Measurements from ENCODE around the gene RAB3D. TPM values are rescaled to one million over a fixed set of nuclear protein-coding genes. Genes with fewer than 3 reads are reported as not detected.
"Not testable (repeated sequence)": the region's sequence is repeated elsewhere in the genome, so short reads cannot be mapped to it uniquely, and the experiment has no call there.

The RAB3D gene
- total and polyA plus RNA-seq, 2 donors (not counting 1 experiment from before 2014, with no cell fraction given): 11.5 to 20.0 TPM

DNA sequence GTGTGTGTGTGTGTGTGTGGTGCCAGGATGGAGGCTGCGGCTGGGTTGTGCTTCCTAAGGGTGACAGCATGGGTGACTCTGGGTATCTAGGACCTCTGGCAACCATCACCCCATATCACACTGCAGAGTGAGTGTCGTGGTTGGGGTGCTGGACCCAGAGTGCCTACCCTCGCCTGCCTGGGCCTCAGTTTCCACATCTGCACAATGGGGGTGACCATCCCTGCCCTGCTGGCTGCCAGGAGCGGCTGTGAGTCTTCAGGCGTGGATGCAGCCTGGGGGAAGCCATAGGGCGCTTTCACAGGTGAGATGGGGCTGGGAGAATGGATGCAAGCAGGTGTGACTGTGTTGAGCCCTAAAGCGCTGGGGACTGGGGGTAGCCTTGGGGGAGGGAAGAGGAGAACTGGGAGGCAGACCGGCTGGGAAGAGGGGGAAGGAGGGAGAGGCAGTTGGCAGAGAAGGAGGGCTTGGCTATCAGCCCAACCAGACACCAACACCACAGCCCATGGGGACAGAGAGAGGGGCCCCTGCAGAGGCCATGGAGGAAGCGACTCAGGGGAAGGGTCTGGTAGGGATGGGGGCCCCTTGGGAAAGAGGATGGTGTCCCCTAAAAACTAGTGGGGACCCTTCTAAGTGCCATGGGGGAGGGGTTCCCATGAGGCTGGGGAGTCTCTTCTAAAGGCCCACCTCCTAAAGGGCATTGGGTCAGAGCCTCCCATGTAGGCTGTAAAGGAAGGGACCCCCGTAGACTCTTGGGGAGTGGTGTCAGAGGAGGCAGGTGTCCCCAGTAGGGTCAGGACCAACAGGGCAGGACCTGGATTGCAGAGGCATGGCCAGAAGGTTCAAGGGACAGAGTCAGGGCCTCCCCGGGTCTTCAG, 17.5 kb upstream of the RAB3D start:
- H3K9me3 ChIP-seq (ENCODE audit: control insufficient read depth, insufficient read depth, low read depth, low read length): no peaks in the 10 kb centered on the region

GRCh38 chr19:11356074-11356397, 16.6 kb upstream of the RAB3D start:
- peaks cover 2% of the 10 kb centered on the region for H3K36me3 ChIP-seq (ENCODE audit: control insufficient read depth, insufficient read depth, low read length)
- no peaks in the 10 kb centered on the region for H3K27me3 ChIP-seq (ENCODE audit: control insufficient read depth, insufficient read depth, low read length)
- peak overlapping the region; percentile 26 for H3K9ac ChIP-seq (ENCODE audit: insufficient read depth, low read length)
- peaks cover 5% of the 10 kb centered on the region for H3K79me2 ChIP-seq (ENCODE audit: control insufficient read depth, insufficient read depth, low read length)
- H3K9me3 ChIP-seq (ENCODE audit: control insufficient read depth, insufficient read depth, low read depth, low read length): no peaks in the 10 kb centered on the region
- TF ChIP-seq CTCF (conservative IDR thresholded peaks at IDR 0.05 in 1 of 2, IDR thresholded peaks at IDR 0.05 in 1 of 2; ENCODE audit: low read depth in 1 of 2, low read length in 2 of 2): no peak
- TF ChIP-seq EZH2 (IDR thresholded peaks at IDR 0.05; ENCODE audit: low read length, missing control alignments): no peak
- peak overlapping the region; percentile 54 to 86 (median 84) for H3K4me3 ChIP-seq (replicated peaks in 1 of 4; ENCODE audit: control extremely low read depth in 1 of 4, insufficient read depth in 1 of 4, low read depth in 3 of 4, low read length in 4 of 4)
- no peak overlapping the region for H3K27ac ChIP-seq (ENCODE audit: insufficient read depth, low read length)
- no peak overlapping the region for H2AFZ ChIP-seq (ENCODE audit: low read length)
- no peaks in the 10 kb centered on the region for H4K20me1 ChIP-seq (ENCODE audit: control insufficient read depth, extremely low read depth, insufficient read depth, low read length)
- no peak for DNase-seq (ENCODE audit: low read depth in 2 of 2)
- H3K4me2 ChIP-seq (ENCODE audit: extremely low read depth, insufficient read depth, low read length): peak overlapping the region; percentile 99
- H3K4me1 ChIP-seq (ENCODE audit: control insufficient read depth, extremely low read depth, insufficient read depth, low read length): no peaks in the 10 kb centered on the region

More for the DNA sequence above, 17.5 kb upstream of the RAB3D start:
- Histone ChIP-seq H4K20me1 (ENCODE audit: control insufficient read depth, extremely low read depth, insufficient read depth, low read length) (no peaks in the 10 kb centered on the region), H2AFZ (ENCODE audit: low read length) (no peak overlapping the region), H3K27ac (ENCODE audit: insufficient read depth, low read length) (no peak overlapping the region), H3K4me2 (ENCODE audit: extremely low read depth, insufficient read depth, low read length) (peak overlapping the region; percentile 99), H3K79me2 (ENCODE audit: control insufficient read depth, insufficient read depth, low read length) (peaks cover 5% of the 10 kb centered on the region), H3K9ac (ENCODE audit: insufficient read depth, low read length) (no peak overlapping the region), H3K4me1 (ENCODE audit: control insufficient read depth, extremely low read depth, insufficient read depth, low read length) (no peaks in the 10 kb centered on the region), H3K36me3 (ENCODE audit: control insufficient read depth, insufficient read depth, low read length) (peaks cover 8% of the 10 kb centered on the region), H3K4me3 (replicated peaks in 1 of 4; ENCODE audit: control extremely low read depth in 1 of 4, insufficient read depth in 1 of 4, low read depth in 3 of 4, low read length in 4 of 4) (peak overlapping the region in 1 of 4 experiments; percentile 83), H3K27me3 (ENCODE audit: control insufficient read depth, insufficient read depth, low read length) (no peaks in the 10 kb centered on the region)
- DNase-seq (ENCODE audit: low read depth in 2 of 2): no peak
- TF ChIP-seq EZH2 (IDR thresholded peaks at IDR 0.05; ENCODE audit: low read length, missing control alignments) (no peak), CTCF (conservative IDR thresholded peaks at IDR 0.05 in 1 of 2, IDR thresholded peaks at IDR 0.05 in 1 of 2; ENCODE audit: low read depth in 1 of 2, low read length in 2 of 2) (no peak)

DNA sequence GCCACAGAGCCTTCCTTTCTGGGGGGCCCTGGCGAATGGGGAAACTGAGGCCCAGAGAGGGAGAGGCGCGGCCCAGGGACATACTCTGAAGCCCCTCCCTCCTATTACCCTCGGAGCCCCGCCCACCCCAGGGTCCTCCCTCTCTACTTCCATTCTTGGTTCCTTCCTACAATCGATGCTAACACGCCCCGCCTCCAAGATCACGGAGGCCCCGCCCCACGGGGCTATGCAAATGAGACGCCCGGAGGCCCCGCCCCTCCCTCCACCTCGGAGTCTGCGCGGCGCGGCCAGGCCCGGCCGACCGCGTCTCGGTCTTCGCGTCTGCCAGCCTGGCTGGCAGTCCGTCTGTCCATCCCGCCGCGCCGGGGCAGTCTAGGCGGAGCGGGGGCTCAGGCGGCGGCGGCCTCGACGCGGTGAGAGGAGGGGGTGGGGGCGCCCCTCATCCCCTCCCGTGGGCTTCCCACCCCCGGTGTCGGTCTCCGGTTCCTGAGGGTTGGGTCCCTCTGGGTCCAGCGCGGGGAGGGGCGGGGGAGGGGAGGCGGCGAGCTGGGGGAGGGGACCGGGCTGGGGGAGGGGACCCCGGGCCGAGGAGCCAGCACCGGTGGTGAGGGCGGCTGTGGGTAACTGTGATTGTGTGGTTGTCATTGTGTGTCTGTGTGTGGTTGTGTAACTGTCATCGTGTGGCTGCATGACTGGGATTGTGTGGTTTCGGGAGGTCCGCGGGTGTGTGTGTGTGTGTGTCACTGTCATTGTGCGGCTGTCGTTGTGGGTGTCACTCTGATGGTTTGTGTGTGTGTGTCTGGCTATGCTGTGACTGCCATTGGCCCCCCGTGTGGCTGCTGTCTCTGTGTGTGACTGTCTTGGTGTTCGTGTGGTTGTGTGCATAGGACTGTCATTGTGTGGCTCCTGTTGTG, 16.0 kb upstream of the RAB3D start, which contains the start of gene PLPPR2:
Gene PLPPR2, plus strand, starts transcription at position 273 of the 914 bp plus-strand sequence. CDS start 2,242 bp downstream, outside the sequence.
- H3K27ac ChIP-seq (ENCODE audit: insufficient read depth, low read length): no peak within 1 kb of the TSS
- H3K79me2 ChIP-seq (ENCODE audit: control insufficient read depth, insufficient read depth, low read length): peaks cover 5% of the 10 kb centered on the region
- H3K36me3 ChIP-seq (ENCODE audit: control insufficient read depth, insufficient read depth, low read length): no peaks in the 10 kb centered on the region
- no peak for TF ChIP-seq EZH2 (IDR thresholded peaks at IDR 0.05; ENCODE audit: low read length, missing control alignments)
- no peak for TF ChIP-seq CTCF (conservative IDR thresholded peaks at IDR 0.05 in 1 of 2, IDR thresholded peaks at IDR 0.05 in 1 of 2; ENCODE audit: low read depth in 1 of 2, low read length in 2 of 2)
- peak within 1 kb of the TSS; percentile 54 to 86 (median 84) for H3K4me3 ChIP-seq (replicated peaks in 1 of 4; ENCODE audit: control extremely low read depth in 1 of 4, insufficient read depth in 1 of 4, low read depth in 3 of 4, low read length in 4 of 4)
- H3K27me3 ChIP-seq (ENCODE audit: control insufficient read depth, insufficient read depth, low read length): no peaks in the 10 kb centered on the region
- H4K20me1 ChIP-seq (ENCODE audit: control insufficient read depth, extremely low read depth, insufficient read depth, low read length): no peaks in the 10 kb centered on the region
- no peaks in the 10 kb centered on the region for H3K4me1 ChIP-seq (ENCODE audit: control insufficient read depth, extremely low read depth, insufficient read depth, low read length)
- H3K9ac ChIP-seq (ENCODE audit: insufficient read depth, low read length): peak within 1 kb of the TSS; percentile 44
- H3K4me2 ChIP-seq (ENCODE audit: extremely low read depth, insufficient read depth, low read length): peak within 1 kb of the TSS; percentile 99
- DNase-seq (ENCODE audit: low read depth in 2 of 2): peak; percentile 80 to 85
- H2AFZ ChIP-seq (ENCODE audit: low read length): no peak within 1 kb of the TSS
- H3K9me3 ChIP-seq (ENCODE audit: control insufficient read depth, insufficient read depth, low read depth, low read length): no peaks in the 10 kb centered on the region

DNA sequence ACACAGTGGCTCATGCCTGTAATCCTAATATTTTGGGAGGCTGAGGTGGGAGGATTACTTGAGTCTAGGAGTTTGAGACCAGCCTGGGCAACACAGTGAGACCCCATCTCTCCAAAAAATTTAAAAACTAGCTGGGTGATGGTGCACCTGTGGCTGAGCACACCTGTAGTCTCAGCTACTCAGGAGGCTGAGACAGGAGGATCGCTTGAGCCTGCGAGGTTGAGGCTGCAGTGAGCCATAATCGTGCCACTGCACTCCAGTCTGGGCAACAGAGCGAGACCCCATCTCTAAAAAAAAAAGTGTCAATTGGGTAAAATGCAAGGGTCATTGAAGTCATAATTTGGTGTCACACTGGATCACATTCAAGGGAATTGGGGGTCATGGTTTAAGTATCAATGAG, 14.6 kb upstream of the RAB3D start:
- H3K79me2 ChIP-seq (ENCODE audit: control insufficient read depth, insufficient read depth, low read length); H3K4me3 ChIP-seq (replicated peaks in 1 of 4; ENCODE audit: control extremely low read depth in 1 of 4, insufficient read depth in 1 of 4, low read depth in 3 of 4, low read length in 4 of 4): not testable (repeated sequence)

More for the DNA sequence above, 14.6 kb upstream of the RAB3D start:
- H3K27me3 ChIP-seq (ENCODE audit: control insufficient read depth, insufficient read depth, low read length); H2AFZ ChIP-seq (ENCODE audit: low read length); H3K9me3 ChIP-seq (ENCODE audit: control insufficient read depth, insufficient read depth, low read depth, low read length); H3K9ac ChIP-seq (ENCODE audit: insufficient read depth, low read length); H3K4me1 ChIP-seq (ENCODE audit: control insufficient read depth, extremely low read depth, insufficient read depth, low read length); H3K27ac ChIP-seq (ENCODE audit: insufficient read depth, low read length); H4K20me1 ChIP-seq (ENCODE audit: control insufficient read depth, extremely low read depth, insufficient read depth, low read length); DNase-seq (ENCODE audit: low read depth in 2 of 2); H3K36me3 ChIP-seq (ENCODE audit: control insufficient read depth, insufficient read depth, low read length); H3K4me2 ChIP-seq (ENCODE audit: extremely low read depth, insufficient read depth, low read length): not testable (repeated sequence)
